Uterus (tissue), 2 donors: ENCODE data around the gene ADAM33.

Experiments used
- CTCF ChIP-seq, 4 experiments: fragments of 200-600 bp in 2 of 4; fragments of 450-650 bp in 2 of 4; sonication (generic) in 2 of 4; IDR thresholded peaks; one replicate each; pipeline ENCODE4 v1.5.1; 2016 to 2019; ENCODE audit warnings: antibody characterized with exemption in 4 of 4, mild to moderate bottlenecking in 2 of 4, moderate library complexity in 1 of 4
- POLR2A ChIP-seq, 2 donors: fragments of 450-650 bp; IDR thresholded peaks; one replicate each; pipeline ENCODE4 v1.6.1; 2016; ENCODE audit warnings: antibody characterized with exemption in 2 of 2, mild to moderate bottlenecking in 1 of 2, moderate library complexity in 1 of 2

- TF ChIP-seq CTCF (IDR thresholded peaks at IDR 0.05) (no peak), POLR2A (IDR thresholded peaks at IDR 0.05) (no peak)
These were observed 22.1 kb downstream of the ADAM33 start for GRCh38 chr20:3659492-3660261.
